Esophagus muscularis mucosa (tissue), 3 donors: Measurements from ENCODE around the gene ZFP36L1.

ENCODE experiments used
- EP300 ChIP-seq: sonication (generic); formaldehyde crosslinking; IDR thresholded peaks from one replicate; pipeline ENCODE4 v1.6.1; 2017; ENCODE audit warnings: antibody characterized with exemption
- TF ChIP-seq, protein P1 (sequence below), 3 experiments: fragments of 200-600 bp in 2 of 3; fragments of 450-650 bp in 1 of 3; sonication (generic) in 2 of 3; IDR thresholded peaks; one replicate each; pipeline ENCODE4 v1.5.1; 2017 to 2019; ENCODE audit warnings: antibody characterized with exemption in 3 of 3, mild to moderate bottlenecking in 2 of 3, moderate library complexity in 1 of 3

DNA sequence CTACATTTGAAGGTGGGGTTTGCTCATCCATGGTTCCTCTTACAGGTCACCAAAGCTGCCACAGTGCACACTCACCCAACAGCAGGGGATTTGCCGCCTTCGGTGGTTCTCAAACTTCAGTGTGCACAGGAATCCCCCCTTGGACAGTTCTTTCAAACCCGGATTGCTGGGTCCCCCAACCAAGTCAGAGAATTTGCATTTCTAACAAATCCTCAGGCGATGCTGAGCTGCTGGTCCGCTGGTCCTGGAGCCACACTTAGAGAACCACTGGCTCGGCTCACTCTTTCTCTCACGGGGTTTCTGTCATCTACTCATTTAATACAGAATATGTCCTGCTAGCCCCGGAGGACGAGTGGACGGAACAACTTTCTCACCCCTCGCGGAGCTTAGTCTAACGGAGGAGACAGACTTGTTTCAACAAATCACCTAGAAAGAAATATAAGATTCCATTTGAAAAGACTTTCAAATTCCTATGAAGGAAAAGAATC lies 24.1 kb upstream of the ZFP36L1 start:
- TF ChIP-seq, protein P1, sequence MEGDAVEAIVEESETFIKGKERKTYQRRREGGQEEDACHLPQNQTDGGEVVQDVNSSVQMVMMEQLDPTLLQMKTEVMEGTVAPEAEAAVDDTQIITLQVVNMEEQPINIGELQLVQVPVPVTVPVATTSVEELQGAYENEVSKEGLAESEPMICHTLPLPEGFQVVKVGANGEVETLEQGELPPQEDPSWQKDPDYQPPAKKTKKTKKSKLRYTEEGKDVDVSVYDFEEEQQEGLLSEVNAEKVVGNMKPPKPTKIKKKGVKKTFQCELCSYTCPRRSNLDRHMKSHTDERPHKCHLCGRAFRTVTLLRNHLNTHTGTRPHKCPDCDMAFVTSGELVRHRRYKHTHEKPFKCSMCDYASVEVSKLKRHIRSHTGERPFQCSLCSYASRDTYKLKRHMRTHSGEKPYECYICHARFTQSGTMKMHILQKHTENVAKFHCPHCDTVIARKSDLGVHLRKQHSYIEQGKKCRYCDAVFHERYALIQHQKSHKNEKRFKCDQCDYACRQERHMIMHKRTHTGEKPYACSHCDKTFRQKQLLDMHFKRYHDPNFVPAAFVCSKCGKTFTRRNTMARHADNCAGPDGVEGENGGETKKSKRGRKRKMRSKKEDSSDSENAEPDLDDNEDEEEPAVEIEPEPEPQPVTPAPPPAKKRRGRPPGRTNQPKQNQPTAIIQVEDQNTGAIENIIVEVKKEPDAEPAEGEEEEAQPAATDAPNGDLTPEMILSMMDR (IDR thresholded peaks at IDR 0.05): no peak
- no peak for TF ChIP-seq EP300
